Spleen (tissue), 7 donors: Measurements from ENCODE around the gene NPLOC4.

Experiments
- CTCF ChIP-seq, 11 experiments: fragments of 200-600 bp in 7 of 11; fragments of 450-650 bp in 4 of 11; sonication (generic) in 4 of 11; IDR thresholded peaks in 8 of 11; conservative IDR thresholded peaks in 3 of 11; 1 replicate in 7 of 11; 2 replicates in 4 of 11; pipeline versions ENCODE4 v1.4.0 to v1.8.0; 2016 to 2021; ENCODE audit warnings: antibody characterized with exemption in 11 of 11, inconsistent platforms in 4 of 11, mild to moderate bottlenecking in 1 of 11
- POLR2A ChIP-seq, 3 donors: fragments of 450-650 bp; IDR thresholded peaks; one replicate each; pipeline ENCODE4 v1.5.1; 2017; ENCODE audit warnings: antibody characterized with exemption in 3 of 3, mild to moderate bottlenecking in 1 of 3
- POLR2AphosphoS5 ChIP-seq, 3 donors: sonication (generic); formaldehyde crosslinking; IDR thresholded peaks; one replicate each; pipeline ENCODE4 v1.5.1; 2017; ENCODE audit warnings: antibody characterized with exemption in 3 of 3
- donor health status: DM: no; HTN: no; CAD: no; lungs with moderate emphysema.
- donor health status: DM: no; HTN: no; CAD: no.
- donor health status: DM: no; HTN: no; CAD: no.

GRCh38 chr17:81682565-81683207, 45.8 kb upstream of the NPLOC4 start:
- TF ChIP-seq CTCF (IDR thresholded peaks at IDR 0.05 in 8 of 11, conservative IDR thresholded peaks at IDR 0.05 in 3 of 11) (no peak), POLR2A (IDR thresholded peaks at IDR 0.05) (no peak), POLR2AphosphoS5 (IDR thresholded peaks at IDR 0.05) (no peak)
